HepG2 (cell line): ENCODE measurements around the gene TFRC. TPM values are rescaled to one million over a fixed set of nuclear protein-coding genes. Genes with fewer than 3 reads are reported as not detected.

Experiments used
- GTF3A ChIP-seq: sonication (generic); formaldehyde crosslinking; conservative IDR thresholded peaks from 2 replicates; pipeline ENCODE4 v1.4.0; 2020; ENCODE audit warnings: mild to moderate bottlenecking, missing genetic modification reagents
- HNF1A ChIP-seq, 2 experiments: sonication (generic) in 1 of 2; formaldehyde crosslinking in 1 of 2; IDR thresholded peaks; 2 replicates each; pipeline versions ENCODE4 v1.4.0 to v1.6.1; 2016 to 2020; ENCODE audit warnings: borderline replicate concordance in 1 of 2, low read depth in 1 of 2, mild to moderate bottlenecking in 1 of 2, missing genetic modification reagents in 1 of 2
- ISL2 ChIP-seq: sonication (generic); formaldehyde crosslinking; IDR thresholded peaks from 2 replicates; pipeline ENCODE4 v1.5.0; 2020; ENCODE audit warnings: missing genetic modification reagents
- MEF2D ChIP-seq: sonication (generic); formaldehyde crosslinking; IDR thresholded peaks from 2 replicates; pipeline ENCODE4 v1.5.1; 2020; ENCODE audit warnings: mild to moderate bottlenecking, missing genetic modification reagents
- NFIB ChIP-seq: sonication (generic); formaldehyde crosslinking; IDR thresholded peaks from 2 replicates; pipeline ENCODE4 v1.9.0; 2021; ENCODE audit warnings: missing genetic modification reagents, mild to moderate bottlenecking, borderline replicate concordance
- NKX3-1 ChIP-seq: sonication (generic); formaldehyde crosslinking; IDR thresholded peaks from 2 replicates; pipeline ENCODE4 v1.5.0; 2020; ENCODE audit warnings: missing genetic modification reagents
- RORA ChIP-seq: sonication (generic); formaldehyde crosslinking; IDR thresholded peaks from 2 replicates; pipeline ENCODE4 v1.5.0; 2020; ENCODE audit warnings: mild to moderate bottlenecking, missing genetic modification reagents, moderate library complexity
- SRSF9 ChIP-seq: fragments of 200-400 bp; formaldehyde crosslinking; IDR thresholded peaks from 2 replicates; pipeline ENCODE4 v1.6.1; 2018; ENCODE audit warnings: borderline replicate concordance, mild to moderate bottlenecking, low read depth, low read length; ENCODE audit not compliant: insufficient read depth, poor library complexity, severe bottlenecking
- TRIM24 ChIP-seq: sonication (generic); formaldehyde crosslinking; IDR thresholded peaks from 2 replicates; pipeline ENCODE4 v1.8.0; 2022; ENCODE audit warnings: mild to moderate bottlenecking, missing genetic modification reagents
- ZMAT5 ChIP-seq: sonication (generic); formaldehyde crosslinking; IDR thresholded peaks from 2 replicates; pipeline ENCODE4 v1.5.0; 2020; ENCODE audit warnings: mild to moderate bottlenecking, low read depth, missing genetic modification reagents, borderline replicate concordance
- ZNF503 ChIP-seq: sonication (generic); formaldehyde crosslinking; IDR thresholded peaks from 2 replicates; pipeline ENCODE4 v1.4.0; 2020; ENCODE audit warnings: missing genetic modification reagents
- polyA plus RNA-seq, 8 experiments: library from polyadenylated mRNA; depleted of rRNA in 3 of 8; stranded (reverse) in 7 of 8; unstranded in 1 of 8; fragments of >200 nt; fragmentation: Illumina TruSeq in 4 of 8; extraction: Trizol in 4 of 8; gene quantifications; 2 replicates each; pipeline versions ENCODE4 v1.2.1 to v1.2.3, GENCODE V29; 2011 to 2016; ENCODE audit warnings: low read depth in 4 of 8, missing spikeins in 1 of 8, mixed read lengths in 1 of 8; ENCODE audit not compliant: insufficient read depth in 1 of 8
- total RNA-seq, 5 experiments: library from RNA; depleted of rRNA; stranded (reverse); fragments of >200 nt; fragmentation: Illumina TruSeq; extraction: Trizol; gene quantifications; 2 replicates each; pipeline ENCODE4 v1.2.3, GENCODE V29; 2016; ENCODE audit warnings: low read depth in 1 of 5
- TF ChIP-seq, protein P1 (sequence below): sonication (generic); formaldehyde crosslinking; IDR thresholded peaks from 2 replicates; pipeline ENCODE4 v1.4.0; 2020; ENCODE audit warnings: missing genetic modification reagents
- TF ChIP-seq, protein P2 (sequence below): IDR thresholded peaks from 2 replicates; pipeline ENCODE4 v1.6.1; 2018; ENCODE audit warnings: missing genetic modification reagents

The TFRC gene
- total and polyA plus RNA-seq, 2 of the 13 experiments (the other 11 are each of a cell fraction or from before 2014, with no cell fraction given): 188 to 274 TPM

- TF ChIP-seq HNF1A (IDR thresholded peaks at IDR 0.05; ENCODE audit: low read depth) (no peak), HNF1A (CRISPR knock-in tag; IDR thresholded peaks at IDR 0.05; ENCODE audit: borderline replicate concordance) (no peak), MEF2D (no peak), SRSF9 (no peak), ISL2 (CRISPR knock-in tag) (no peak), RORA (CRISPR knock-in tag) (0 out of 2 replicates have a peak, but pooled peaks have one; percentile 63), NFIB (CRISPR knock-in tag) (no peak), ZMAT5 (CRISPR knock-in tag) (no peak), GTF3A (CRISPR knock-in tag) (no peak; the same call in 1 of the 2 replicates), TRIM24 (CRISPR knock-in tag) (no peak), ZNF503 (0 out of 2 replicates have a peak, but pooled peaks have one; percentile 12), NKX3-1 (CRISPR knock-in tag) (peak; percentile 51)
- TF ChIP-seq, protein P1, sequence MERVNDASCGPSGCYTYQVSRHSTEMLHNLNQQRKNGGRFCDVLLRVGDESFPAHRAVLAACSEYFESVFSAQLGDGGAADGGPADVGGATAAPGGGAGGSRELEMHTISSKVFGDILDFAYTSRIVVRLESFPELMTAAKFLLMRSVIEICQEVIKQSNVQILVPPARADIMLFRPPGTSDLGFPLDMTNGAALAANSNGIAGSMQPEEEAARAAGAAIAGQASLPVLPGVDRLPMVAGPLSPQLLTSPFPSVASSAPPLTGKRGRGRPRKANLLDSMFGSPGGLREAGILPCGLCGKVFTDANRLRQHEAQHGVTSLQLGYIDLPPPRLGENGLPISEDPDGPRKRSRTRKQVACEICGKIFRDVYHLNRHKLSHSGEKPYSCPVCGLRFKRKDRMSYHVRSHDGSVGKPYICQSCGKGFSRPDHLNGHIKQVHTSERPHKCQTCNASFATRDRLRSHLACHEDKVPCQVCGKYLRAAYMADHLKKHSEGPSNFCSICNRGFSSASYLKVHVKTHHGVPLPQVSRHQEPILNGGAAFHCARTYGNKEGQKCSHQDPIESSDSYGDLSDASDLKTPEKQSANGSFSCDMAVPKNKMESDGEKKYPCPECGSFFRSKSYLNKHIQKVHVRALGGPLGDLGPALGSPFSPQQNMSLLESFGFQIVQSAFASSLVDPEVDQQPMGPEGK (CRISPR knock-in tag): peak; percentile 34; the same call in 1 of the 2 replicates
- TF ChIP-seq, protein P2, sequence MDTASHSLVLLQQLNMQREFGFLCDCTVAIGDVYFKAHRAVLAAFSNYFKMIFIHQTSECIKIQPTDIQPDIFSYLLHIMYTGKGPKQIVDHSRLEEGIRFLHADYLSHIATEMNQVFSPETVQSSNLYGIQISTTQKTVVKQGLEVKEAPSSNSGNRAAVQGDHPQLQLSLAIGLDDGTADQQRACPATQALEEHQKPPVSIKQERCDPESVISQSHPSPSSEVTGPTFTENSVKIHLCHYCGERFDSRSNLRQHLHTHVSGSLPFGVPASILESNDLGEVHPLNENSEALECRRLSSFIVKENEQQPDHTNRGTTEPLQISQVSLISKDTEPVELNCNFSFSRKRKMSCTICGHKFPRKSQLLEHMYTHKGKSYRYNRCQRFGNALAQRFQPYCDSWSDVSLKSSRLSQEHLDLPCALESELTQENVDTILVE (CRISPR knock-in tag): no peak
Observed at GRCh38 chr3:196081002-196081833, 672 bp downstream of the TFRC start (continued).
